Heart right ventricle (tissue), 16 donors: ENCODE measurements around the gene ZDHHC11. TPM values are rescaled to one million over a fixed set of nuclear protein-coding genes. Genes with fewer than 3 reads are reported as not detected.

ENCODE experiments used
- ATAC-seq, 8 donors: fragments of 200-7000 bp; cut with Tn5 transposase; one replicate each; pipeline ENCODE4 v1.9.1; 2020; ENCODE audit warnings: mild to moderate bottlenecking in 8 of 8, moderate library complexity in 8 of 8, moderate number of reproducible peaks in 1 of 8
- DNase-seq, 2 donors: peaks; one replicate each; pipeline ENCODE4 v3.0.0-alpha.2; 2020
- H3K27ac ChIP-seq, 10 donors: fragments of 200-600 bp; sonication (generic) in 2 of 10; one replicate each; pipeline versions ENCODE4 v1.5.0 to v1.8.0; 2020 to 2022; ENCODE audit warnings: mild to moderate bottlenecking in 3 of 10
- H3K27me3 ChIP-seq, 7 donors: fragments of 200-600 bp; one replicate each; pipeline ENCODE4 v1.8.0; 2021 to 2022; ENCODE audit warnings: mild to moderate bottlenecking in 2 of 7
- H3K36me3 ChIP-seq, 9 donors: fragments of 200-600 bp; sonication (generic) in 1 of 9; one replicate each; pipeline versions ENCODE4 v1.5.0 to v1.8.0; 2020 to 2022; ENCODE audit warnings: mild to moderate bottlenecking in 2 of 9
- H3K4me1 ChIP-seq, 9 donors: fragments of 200-600 bp; sonication (generic) in 1 of 9; one replicate each; pipeline versions ENCODE4 v1.5.0 to v1.8.0; 2020 to 2022; ENCODE audit warnings: mild to moderate bottlenecking in 4 of 9
- H3K4me3 ChIP-seq, 10 donors: fragments of 200-600 bp; sonication (generic) in 2 of 10; one replicate each; pipeline versions ENCODE4 v1.5.0 to v1.8.0; 2020 to 2022; ENCODE audit warnings: mild to moderate bottlenecking in 7 of 10, moderate library complexity in 2 of 10
- H3K9me3 ChIP-seq, 11 donors: fragments of 200-600 bp in 10 of 11; sonication (generic) in 2 of 11; one replicate each; pipeline versions ENCODE4 v1.5.0 to v1.8.0; 2013 to 2022; ENCODE audit warnings: mild to moderate bottlenecking in 2 of 11, control low read depth in 1 of 11, moderate library complexity in 1 of 11
- WGBS, 2 donors: extraction: QIAGEN DNeasy Blood & Tissue Kit; methylation state at CpG; one replicate each; pipeline ENCODE4 v1.1.7; 2013; ENCODE audit warnings: inconsistent platforms in 1 of 2; 5-methylcytosine and 5-hydroxymethylcytosine counted together
- intact Hi-C, 10 donors: fragments of 100-400 bp; cut with DNase I; formaldehyde crosslinking; loops; one replicate each; pipeline versions ENCODE4 v1.11.1 to v1.14.2; 2022
- long read RNA-seq, 3 donors: library from polyadenylated mRNA; unstranded; transcript quantifications; one replicate each; pipeline ENCODE4 v2.0.0, GENCODE V29; 2020 to 2021
- polyA plus RNA-seq, 2 donors: library from polyadenylated mRNA; stranded (reverse); fragments of 200-250 nt; gene quantifications; one replicate each; pipeline ENCODE4 v1.2.3, GENCODE V29; 2013
- total RNA-seq, 10 donors: library from RNA; stranded (reverse); fragmentation: NEBNext Ultra II Directional in 3 of 10; extraction: Animal tissue kit (Norgen Biotek cat#: 25700) in 3 of 10; gene quantifications; one replicate each; pipeline versions ENCODE4 v1.2.1 to v1.2.4, GENCODE V29; 2021 to 2023
- TF ChIP-seq, protein P1 (sequence below), 9 donors: fragments of 200-600 bp; sonication (generic) in 2 of 9; IDR thresholded peaks; one replicate each; pipeline versions ENCODE4 v1.5.0 to v1.8.0; 2021 to 2022; ENCODE audit warnings: antibody characterized with exemption in 9 of 9, mild to moderate bottlenecking in 5 of 9, moderate library complexity in 1 of 9
- donor health status: Arrhythmogenic right ventricular cardiomyopathy.
- donor health status: ischemic (EF 13 %, LVEDD 7.1; RV severe dilation, severe dysfunction).
- donor health status: healthy with polysubstance abuse.
- donor health status: DM: no; HTN: yes; CAD: no.
- donor health status: DM: no; HTN: no; CAD: no.
- donor health status: ischemic (EF 25% LVEDD 6.9; RV normal size, moderate dysfunction).
- donor health status: ischemic (EF 25% LVEDD 5.7; RV mildly dilated, moderate dysfunction).
- donor health status: healthy.
- donor health status: DM: yes; HTN: yes; CAD: no.
- donor health status: Ischemic cardiomyopathy.
- donor health status: ischemic (EF 35%, LVEDD 5.7; RV mildly dilated, moderate dysfunction).
- donor health status: nonischemic (EF 11% LVEDD 7.7; RV severe dilation, severe dysfunction).
- donor health status: DM: yes; HTN: yes; CAD: no.
- donor health status: PGD.
- donor health status: ischemic (EF 29% LVEDD 5.4; RV normal size, mild dysfunction).
- donor health status: nonischemic (EF 23%, LVEDD 6.1; RV moderate dilation, normal function).

ZDHHC11 gene, protein sequence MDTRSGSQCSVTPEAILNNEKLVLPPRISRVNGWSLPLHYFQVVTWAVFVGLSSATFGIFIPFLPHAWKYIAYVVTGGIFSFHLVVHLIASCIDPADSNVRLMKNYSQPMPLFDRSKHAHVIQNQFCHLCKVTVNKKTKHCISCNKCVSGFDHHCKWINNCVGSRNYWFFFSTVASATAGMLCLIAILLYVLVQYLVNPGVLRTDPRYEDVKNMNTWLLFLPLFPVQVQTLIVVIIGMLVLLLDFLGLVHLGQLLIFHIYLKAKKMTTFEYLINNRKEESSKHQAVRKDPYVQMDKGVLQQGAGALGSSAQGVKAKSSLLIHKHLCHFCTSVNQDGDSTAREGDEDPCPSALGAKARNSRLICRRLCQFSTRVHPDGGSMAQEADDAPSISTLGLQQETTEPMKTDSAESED
- 10 to 100 TPM in 9 of 10 donors, 1 to 10 TPM in 1; 7.8 to 54.7 (median 21.1) TPM for total RNA-seq
- 10 to 100 TPM in 1 of 2 donors, 1 to 10 TPM in 1; 8.1 to 23.9 TPM for polyA plus RNA-seq
- long read RNA-seq, donor 1, transcript ZDHHC11-201 (13 exons, 2,604 nt), result major isoform, 5 of 17 reads
- long read RNA-seq, donor 1, partial matches to known transcripts, result 3 of 17 reads
- long read RNA-seq, donor 1, other reads (novel, unspliced or antisense), result 9 of 17 reads
- long read RNA-seq, donor 2, partial matches to known transcripts, result 2 of 6 reads
- long read RNA-seq, donor 2, other reads (novel, unspliced or antisense), result 3 of 6 reads
- long read RNA-seq, donor 3, transcript ZDHHC11-201 (13 exons, 2,604 nt), result major isoform, 7 of 14 reads
- long read RNA-seq, donor 3, partial matches to known transcripts, result 1 of 14 reads
- long read RNA-seq, donor 3, other reads (novel, unspliced or antisense), result 6 of 14 reads

DNA sequence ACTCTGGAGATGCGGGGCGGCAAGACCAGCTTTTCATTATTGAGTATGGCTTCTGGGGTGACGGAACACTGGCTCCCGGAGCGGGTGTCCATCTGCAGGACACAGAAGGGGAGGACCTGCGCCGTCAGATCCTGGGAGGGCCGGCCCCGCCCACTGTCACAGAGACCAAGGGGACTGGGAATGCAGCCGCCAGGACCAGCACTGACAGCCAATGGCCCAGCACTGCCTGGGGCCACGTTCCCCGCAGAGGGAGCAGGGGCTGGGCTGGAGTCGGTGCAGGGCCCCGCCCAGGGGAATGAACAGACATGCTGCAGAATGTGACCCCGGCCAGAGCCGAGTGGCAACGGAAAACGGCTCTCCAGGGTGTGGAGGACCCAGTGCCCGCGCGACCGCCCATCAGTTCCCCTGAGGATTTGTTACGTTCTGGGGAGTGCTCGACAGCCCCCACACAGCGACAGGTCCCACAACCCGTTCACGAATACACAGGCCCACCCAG, at the start of gene ZDHHC11:
ZDHHC11 (minus strand) TSS at position 476 of the 496 bp plus-strand sequence; CDS start at position 92, 384 bp downstream.
- H3K9me3 ChIP-seq, result no peaks in the 10 kb centered on the region
- peak; percentile 44 to 75 for DNase-seq
- intact Hi-C loops, result no loop called here
- 53 to 59% methylated on average over 27 of the region's 27 CpGs for WGBS, 2 donors
- H3K4me3 ChIP-seq, result peak within 1 kb of the TSS in 9 of 10 donors; percentile 4 to 43 (median 31)
- H3K4me1 ChIP-seq, result peaks cover 0 to 6% (median 0%) of the 10 kb centered on the region in 9 donors
- no peaks in the 10 kb centered on the region for H3K36me3 ChIP-seq
- TF ChIP-seq, protein P1, sequence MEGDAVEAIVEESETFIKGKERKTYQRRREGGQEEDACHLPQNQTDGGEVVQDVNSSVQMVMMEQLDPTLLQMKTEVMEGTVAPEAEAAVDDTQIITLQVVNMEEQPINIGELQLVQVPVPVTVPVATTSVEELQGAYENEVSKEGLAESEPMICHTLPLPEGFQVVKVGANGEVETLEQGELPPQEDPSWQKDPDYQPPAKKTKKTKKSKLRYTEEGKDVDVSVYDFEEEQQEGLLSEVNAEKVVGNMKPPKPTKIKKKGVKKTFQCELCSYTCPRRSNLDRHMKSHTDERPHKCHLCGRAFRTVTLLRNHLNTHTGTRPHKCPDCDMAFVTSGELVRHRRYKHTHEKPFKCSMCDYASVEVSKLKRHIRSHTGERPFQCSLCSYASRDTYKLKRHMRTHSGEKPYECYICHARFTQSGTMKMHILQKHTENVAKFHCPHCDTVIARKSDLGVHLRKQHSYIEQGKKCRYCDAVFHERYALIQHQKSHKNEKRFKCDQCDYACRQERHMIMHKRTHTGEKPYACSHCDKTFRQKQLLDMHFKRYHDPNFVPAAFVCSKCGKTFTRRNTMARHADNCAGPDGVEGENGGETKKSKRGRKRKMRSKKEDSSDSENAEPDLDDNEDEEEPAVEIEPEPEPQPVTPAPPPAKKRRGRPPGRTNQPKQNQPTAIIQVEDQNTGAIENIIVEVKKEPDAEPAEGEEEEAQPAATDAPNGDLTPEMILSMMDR (IDR thresholded peaks at IDR 0.05), result no peak
- ATAC-seq, result peak; percentile 29 to 85 (median 72)
- peak within 1 kb of the TSS in 6 of 10 donors; percentile 15 to 65 (median 46) for H3K27ac ChIP-seq
- peaks cover 0 to 20% (median 11%) of the 10 kb centered on the region in 7 donors for H3K27me3 ChIP-seq

DNA sequence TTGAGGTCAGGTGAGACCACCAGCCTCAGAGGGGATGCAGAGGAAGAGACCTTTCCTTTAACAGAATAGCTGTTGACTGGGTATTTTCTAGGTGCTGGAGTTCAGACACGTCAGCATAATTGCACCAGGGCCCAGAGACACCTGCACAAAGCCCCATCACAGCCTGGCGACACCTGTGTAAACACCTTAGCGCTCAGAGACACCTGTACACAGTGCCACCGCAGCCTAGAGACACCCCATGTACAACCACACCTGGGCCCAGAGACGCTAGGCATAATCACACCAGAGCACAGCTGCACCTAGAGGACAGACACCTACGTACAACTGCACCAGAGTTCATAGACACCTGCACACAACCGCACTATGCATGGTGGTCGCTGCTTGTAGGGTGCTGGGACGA, 42.9 kb upstream of the ZDHHC11 start:
- no peak for DNase-seq
- ATAC-seq, result no peak
- no peaks in the 10 kb centered on the region for H3K27me3 ChIP-seq
- intact Hi-C loops, result loop anchor here in 1 of 10 donors (5.0 kb wide), 1 partner anchor 136 kb away; no protein-coding TSS in a partner anchor
- TF ChIP-seq, protein P1 (IDR thresholded peaks at IDR 0.05), result no peak
- whole genome bisulfite sequencing, 2 donors, result 85 to 93% methylated on average over 9 of the region's 9 CpGs
- peaks cover 2 to 27% (median 21%) of the 10 kb centered on the region in 9 donors for H3K4me1 ChIP-seq
- no peaks in the 10 kb centered on the region for H3K9me3 ChIP-seq
- H3K27ac ChIP-seq, result no peak overlapping the region
- peaks cover 0 to 34% (median 9%) of the 10 kb centered on the region in 9 donors for H3K36me3 ChIP-seq
- peak overlapping the region in 1 of 10 donors; percentile 87 for H3K4me3 ChIP-seq

DNA sequence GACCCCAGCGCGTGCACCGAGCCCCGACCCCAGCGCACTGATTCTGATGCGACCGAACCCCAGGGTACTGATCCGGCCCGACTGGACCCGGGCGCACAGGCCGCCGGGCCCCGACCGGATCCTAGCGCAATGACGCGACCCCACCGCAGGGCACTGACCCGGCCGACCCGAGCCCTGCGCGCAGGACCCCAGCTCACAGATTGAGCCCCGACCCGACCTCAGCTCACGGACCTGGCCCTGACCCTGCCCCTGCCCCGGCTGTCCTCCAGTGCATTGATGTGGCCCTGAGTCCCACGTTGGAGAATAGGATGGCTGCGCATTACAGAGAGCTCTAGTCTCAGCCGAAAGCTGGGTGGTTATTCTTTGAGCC, 42.3 kb upstream of the ZDHHC11 start:
- intact Hi-C loops, result loop anchor here in 1 of 10 donors (5.0 kb wide), 1 partner anchor 136 kb away; no protein-coding TSS in a partner anchor
- H3K27ac ChIP-seq, result peak overlapping the region in 1 of 10 donors; percentile 95
- peaks cover 2 to 27% (median 21%) of the 10 kb centered on the region in 9 donors for H3K4me1 ChIP-seq
- H3K4me3 ChIP-seq, result peak overlapping the region; percentile 54 to 92 (median 82)
- DNase-seq, result no peak
- H3K36me3 ChIP-seq, result peaks cover 0 to 39% (median 13%) of the 10 kb centered on the region in 9 donors
- 1 to 2% methylated on average over 31 of the region's 31 CpGs for WGBS, 2 donors
- H3K27me3 ChIP-seq, result no peaks in the 10 kb centered on the region
- TF ChIP-seq, protein P1 (IDR thresholded peaks at IDR 0.05), result no peak
- ATAC-seq, result peak in 1 of 8 donors; percentile 48
- H3K9me3 ChIP-seq, result no peaks in the 10 kb centered on the region
